Fibroblast of lung (primary cell): ENCODE measurements around the gene BRD3. TPM values are rescaled to one million over a fixed set of nuclear protein-coding genes. Genes with fewer than 3 reads are reported as not detected.

ENCODE experiments used
- DNase-seq, 2 donors: peaks; one replicate each; pipeline versions ENCODE4 v3.0.0 to v3.0.0-alpha.2; 2010; ENCODE audit warnings: low read depth in 2 of 2
- H2AFZ ChIP-seq: 2 replicates; pipeline ENCODE4 v1.5.1; 2012; ENCODE audit warnings: low read length, control low read depth, inconsistent platforms
- H3K27ac ChIP-seq: 2 replicates; pipeline ENCODE4 v1.5.1; 2011; ENCODE audit warnings: low read length, control low read depth; ENCODE audit not compliant: insufficient read depth
- H3K27me3 ChIP-seq: 2 replicates; pipeline ENCODE4 v1.5.1; 2011; ENCODE audit warnings: mild to moderate bottlenecking, low read length; ENCODE audit not compliant: control insufficient read depth, insufficient read depth
- H3K36me3 ChIP-seq: 2 replicates; pipeline ENCODE4 v1.5.1; 2011; ENCODE audit warnings: low read length; ENCODE audit not compliant: control insufficient read depth, insufficient read depth
- H3K4me1 ChIP-seq: 2 replicates; pipeline ENCODE4 v1.5.1; 2011; ENCODE audit warnings: low read length; ENCODE audit not compliant: control insufficient read depth, insufficient read depth; ENCODE audit errors: extremely low read depth
- H3K4me2 ChIP-seq: 2 replicates; pipeline ENCODE4 v1.5.1; 2011; ENCODE audit warnings: low read length, control low read depth; ENCODE audit not compliant: insufficient read depth; ENCODE audit errors: extremely low read depth
- H3K4me3 ChIP-seq, 4 experiments: fragments of 200-600 bp in 1 of 4; sonication (generic) in 1 of 4; replicated peaks in 1 of 4; 2 replicates each; pipeline ENCODE4 v1.5.1; 2011 to 2016; ENCODE audit warnings: low read length in 4 of 4, low read depth in 3 of 4, mild to moderate bottlenecking in 3 of 4, control low read depth in 2 of 4, inconsistent platforms in 1 of 4, mixed read lengths in 1 of 4; ENCODE audit not compliant: insufficient read depth in 1 of 4; ENCODE audit errors: control extremely low read depth in 1 of 4
- H3K79me2 ChIP-seq: 2 replicates; pipeline ENCODE4 v1.5.1; 2012; ENCODE audit warnings: mild to moderate bottlenecking, low read length, inconsistent platforms; ENCODE audit not compliant: control insufficient read depth, insufficient read depth
- H3K9ac ChIP-seq: 2 replicates; pipeline ENCODE4 v1.5.1; 2011; ENCODE audit warnings: mild to moderate bottlenecking, low read length, control low read depth; ENCODE audit not compliant: insufficient read depth
- H3K9me3 ChIP-seq: 2 replicates; pipeline ENCODE4 v1.5.1; 2012; ENCODE audit warnings: low read depth, low read length; ENCODE audit not compliant: control insufficient read depth, insufficient read depth
- H4K20me1 ChIP-seq: 2 replicates; pipeline ENCODE4 v1.5.1; 2011; ENCODE audit warnings: low read length; ENCODE audit not compliant: control insufficient read depth, insufficient read depth; ENCODE audit errors: extremely low read depth
- EZH2 ChIP-seq: IDR thresholded peaks from 2 replicates; pipeline ENCODE4 v1.5.1; 2012; ENCODE audit warnings: low read length, control low read depth, mild to moderate bottlenecking; ENCODE audit errors: missing control alignments
- polyA plus RNA-seq, 2 donors: library from polyadenylated mRNA; depleted of rRNA in 1 of 2; stranded (reverse) in 1 of 2; unstranded in 1 of 2; fragments of >200 nt; gene quantifications; 2 replicates each; pipeline ENCODE4 v1.2.1, GENCODE V29; 2011 to 2012; ENCODE audit warnings: missing spikeins in 1 of 2
- total RNA-seq: library from RNA; depleted of rRNA; stranded (reverse); fragments of >200 nt; gene quantifications from 2 replicates; pipeline ENCODE4 v1.2.1, GENCODE V29; 2014
- TF ChIP-seq, protein P1 (sequence below), 2 donors: IDR thresholded peaks in 1 of 2; conservative IDR thresholded peaks in 1 of 2; 1 replicate in 1 of 2; 2 replicates in 1 of 2; pipeline ENCODE4 v1.5.1; 2011 to 2012; ENCODE audit warnings: low read length in 2 of 2, control low read depth in 1 of 2, inconsistent platforms in 1 of 2, low read depth in 1 of 2, mild to moderate bottlenecking in 1 of 2

The BRD3 gene
- total and polyA plus RNA-seq, 2 donors (not counting 1 experiment from before 2014, with no cell fraction given): 7.6 to 10.4 TPM

DNA sequence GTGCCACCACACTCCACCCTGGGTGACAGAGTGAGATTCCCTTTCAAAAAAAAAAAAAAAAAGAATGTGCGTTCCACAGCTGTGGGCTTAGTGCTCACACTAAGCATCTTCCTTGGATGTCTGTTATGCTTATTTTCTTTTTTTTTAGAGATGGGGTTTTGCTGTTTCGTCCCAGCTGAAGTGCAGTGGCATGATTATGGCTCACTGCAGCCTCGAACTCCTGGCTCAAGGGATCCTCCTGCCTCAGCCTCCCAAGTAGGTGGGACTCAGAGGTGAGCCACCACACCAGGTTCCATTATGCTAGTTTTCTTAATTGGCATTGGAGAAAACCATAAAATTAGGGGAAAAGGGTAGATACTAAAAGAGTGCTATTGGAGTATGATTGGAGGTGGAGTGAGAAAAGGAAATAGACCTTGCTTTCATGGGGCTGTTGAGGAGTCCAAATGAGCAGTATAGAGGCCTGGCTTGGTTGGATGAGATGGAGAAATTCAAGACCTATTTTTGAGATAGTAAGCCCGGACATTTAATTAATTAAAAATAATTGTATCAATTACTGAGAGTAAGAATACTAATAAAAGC, 43.5 kb downstream of the BRD3 start:
- no peak overlapping the region for H3K9ac ChIP-seq

DNA sequence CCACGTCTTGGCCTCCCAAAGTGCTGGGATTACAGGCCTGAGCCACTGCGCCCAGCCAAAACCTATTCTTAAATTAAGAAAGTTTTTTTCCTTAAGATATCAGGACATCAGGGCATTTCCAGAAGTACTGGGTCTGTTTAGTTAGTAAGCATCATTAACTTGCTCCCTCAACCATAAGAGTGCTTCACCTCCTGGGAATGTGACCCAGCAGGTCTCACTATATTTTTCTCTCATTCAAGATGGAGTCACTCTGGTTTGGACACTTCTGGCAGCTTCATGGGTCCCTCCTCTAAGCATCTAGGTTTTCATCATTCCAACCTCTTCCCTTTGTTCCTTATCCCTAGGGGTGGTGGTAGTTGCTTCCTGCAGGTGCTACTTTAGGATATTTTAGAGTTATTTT, 52.9 kb downstream of the BRD3 start:
- DNase-seq: no peak
- no peaks in the 10 kb centered on the region for H4K20me1 ChIP-seq
- TF ChIP-seq EZH2: no peak
- TF ChIP-seq, protein P1, sequence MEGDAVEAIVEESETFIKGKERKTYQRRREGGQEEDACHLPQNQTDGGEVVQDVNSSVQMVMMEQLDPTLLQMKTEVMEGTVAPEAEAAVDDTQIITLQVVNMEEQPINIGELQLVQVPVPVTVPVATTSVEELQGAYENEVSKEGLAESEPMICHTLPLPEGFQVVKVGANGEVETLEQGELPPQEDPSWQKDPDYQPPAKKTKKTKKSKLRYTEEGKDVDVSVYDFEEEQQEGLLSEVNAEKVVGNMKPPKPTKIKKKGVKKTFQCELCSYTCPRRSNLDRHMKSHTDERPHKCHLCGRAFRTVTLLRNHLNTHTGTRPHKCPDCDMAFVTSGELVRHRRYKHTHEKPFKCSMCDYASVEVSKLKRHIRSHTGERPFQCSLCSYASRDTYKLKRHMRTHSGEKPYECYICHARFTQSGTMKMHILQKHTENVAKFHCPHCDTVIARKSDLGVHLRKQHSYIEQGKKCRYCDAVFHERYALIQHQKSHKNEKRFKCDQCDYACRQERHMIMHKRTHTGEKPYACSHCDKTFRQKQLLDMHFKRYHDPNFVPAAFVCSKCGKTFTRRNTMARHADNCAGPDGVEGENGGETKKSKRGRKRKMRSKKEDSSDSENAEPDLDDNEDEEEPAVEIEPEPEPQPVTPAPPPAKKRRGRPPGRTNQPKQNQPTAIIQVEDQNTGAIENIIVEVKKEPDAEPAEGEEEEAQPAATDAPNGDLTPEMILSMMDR (conservative IDR thresholded peaks at IDR 0.05 in 1 of 2, IDR thresholded peaks at IDR 0.05 in 1 of 2; ENCODE audit: low read depth in 1 of 2, low read length in 2 of 2): no peak
- H3K36me3 ChIP-seq: no peaks in the 10 kb centered on the region
- no peak overlapping the region for H3K4me3 ChIP-seq
- no peaks in the 10 kb centered on the region for H3K27me3 ChIP-seq
- H2AFZ ChIP-seq: no peak overlapping the region
- no peak overlapping the region for H3K27ac ChIP-seq
- no peaks in the 10 kb centered on the region for H3K79me2 ChIP-seq
- H3K9ac ChIP-seq: no peak overlapping the region
- H3K4me1 ChIP-seq: no peaks in the 10 kb centered on the region
- no peaks in the 10 kb centered on the region for H3K9me3 ChIP-seq
- H3K4me2 ChIP-seq: no peak overlapping the region

More for the DNA sequence above, 43.5 kb downstream of the BRD3 start:
- TF ChIP-seq EZH2: no peak
- TF ChIP-seq, protein P1 (conservative IDR thresholded peaks at IDR 0.05 in 1 of 2, IDR thresholded peaks at IDR 0.05 in 1 of 2; ENCODE audit: low read depth in 1 of 2, low read length in 2 of 2): no peak
- peak overlapping the region; percentile 70 for H3K4me2 ChIP-seq
- no peak overlapping the region for H2AFZ ChIP-seq
- no peak overlapping the region for H3K27ac ChIP-seq
- H3K36me3 ChIP-seq: peaks cover 2% of the 10 kb centered on the region
- H4K20me1 ChIP-seq: no peaks in the 10 kb centered on the region
- H3K4me1 ChIP-seq: no peaks in the 10 kb centered on the region
- no peaks in the 10 kb centered on the region for H3K9me3 ChIP-seq
- H3K79me2 ChIP-seq: no peaks in the 10 kb centered on the region
- no peak for DNase-seq
- H3K27me3 ChIP-seq: no peaks in the 10 kb centered on the region
- peak overlapping the region in 2 of 4 experiments; percentile 57 to 77 for H3K4me3 ChIP-seq

DNA sequence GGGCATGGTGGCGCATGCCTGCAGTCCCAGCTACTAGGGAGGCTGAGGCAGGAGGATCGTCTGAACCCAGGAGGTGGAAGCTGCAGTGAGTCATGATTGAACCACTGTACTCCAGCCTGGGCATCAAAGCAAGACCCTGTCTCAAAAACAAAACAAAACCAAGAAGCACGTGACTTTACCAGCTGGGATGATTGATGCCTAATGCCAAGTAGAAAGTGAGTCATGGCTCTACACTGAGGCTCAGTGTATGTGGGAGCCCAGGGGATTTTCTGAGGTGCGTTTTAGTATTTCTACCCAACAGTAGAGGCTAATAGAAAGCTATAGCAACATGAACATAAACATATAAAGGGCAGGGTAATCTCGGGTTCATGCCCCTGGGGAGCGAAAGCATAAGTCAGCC, 56.4 kb downstream of the BRD3 start:
- DNase-seq: no peak
- Histone ChIP-seq H4K20me1 (no peaks in the 10 kb centered on the region), H3K4me3 (no peak overlapping the region), H3K27me3 (no peaks in the 10 kb centered on the region), H3K9ac (no peak overlapping the region), H3K27ac (no peak overlapping the region), H3K79me2 (no peaks in the 10 kb centered on the region), H3K9me3 (no peaks in the 10 kb centered on the region), H3K4me2 (no peak overlapping the region), H2AFZ (no peak overlapping the region), H3K36me3 (no peaks in the 10 kb centered on the region), H3K4me1 (no peaks in the 10 kb centered on the region)
- no peak for TF ChIP-seq EZH2
- TF ChIP-seq, protein P1 (conservative IDR thresholded peaks at IDR 0.05 in 1 of 2, IDR thresholded peaks at IDR 0.05 in 1 of 2; ENCODE audit: low read depth in 1 of 2, low read length in 2 of 2): no peak
